Right lobe of liver (tissue), 4 donors: Measurements from ENCODE around the gene ST8SIA5.

ENCODE experiments used
- CTCF ChIP-seq, 4 donors: fragments of 200-600 bp in 3 of 4; fragments of 450-650 bp in 1 of 4; IDR thresholded peaks; one replicate each; pipeline versions ENCODE4 v1.5.1 to v1.8.0; 2016 to 2022; ENCODE audit warnings: antibody characterized with exemption in 4 of 4, mild to moderate bottlenecking in 2 of 4
- POLR2A ChIP-seq: fragments of 450-650 bp; IDR thresholded peaks from one replicate; pipeline ENCODE4 v1.6.1; 2017; ENCODE audit warnings: antibody characterized with exemption, mild to moderate bottlenecking
- donor health status: DM: no; HTN: no; CAD: no.
- donor health status: DM: no; HTN: no; CAD: no.
- donor health status: DM: no; HTN: yes; CAD: no.

- TF ChIP-seq CTCF (IDR thresholded peaks at IDR 0.05) = no peak
- TF ChIP-seq POLR2A = no peak
These were observed 126.7 kb downstream of the ST8SIA5 start for GRCh38 chr18:46630160-46630559.
